Activated CD4-positive, CD25-positive, alpha-beta regulatory T cell treated with anti-CD3 and anti-CD28 coated beads, Interleukin-2, amount 50 U/mL, for 24 hours (primary cell): ENCODE data around the gene CDC20.
A peak's percentile ranks its signal among the peaks of the same experiment; 100 is the strongest.

Experiments
- ATAC-seq, 2 donors: fragments of 150-1000 bp; cut with Tn5 transposase; one replicate each; pipeline ENCODE4 v1.10.0; 2021; ENCODE audit warnings: mild to moderate bottlenecking in 1 of 2, moderate library complexity in 1 of 2

Gene CDC20

DNA sequence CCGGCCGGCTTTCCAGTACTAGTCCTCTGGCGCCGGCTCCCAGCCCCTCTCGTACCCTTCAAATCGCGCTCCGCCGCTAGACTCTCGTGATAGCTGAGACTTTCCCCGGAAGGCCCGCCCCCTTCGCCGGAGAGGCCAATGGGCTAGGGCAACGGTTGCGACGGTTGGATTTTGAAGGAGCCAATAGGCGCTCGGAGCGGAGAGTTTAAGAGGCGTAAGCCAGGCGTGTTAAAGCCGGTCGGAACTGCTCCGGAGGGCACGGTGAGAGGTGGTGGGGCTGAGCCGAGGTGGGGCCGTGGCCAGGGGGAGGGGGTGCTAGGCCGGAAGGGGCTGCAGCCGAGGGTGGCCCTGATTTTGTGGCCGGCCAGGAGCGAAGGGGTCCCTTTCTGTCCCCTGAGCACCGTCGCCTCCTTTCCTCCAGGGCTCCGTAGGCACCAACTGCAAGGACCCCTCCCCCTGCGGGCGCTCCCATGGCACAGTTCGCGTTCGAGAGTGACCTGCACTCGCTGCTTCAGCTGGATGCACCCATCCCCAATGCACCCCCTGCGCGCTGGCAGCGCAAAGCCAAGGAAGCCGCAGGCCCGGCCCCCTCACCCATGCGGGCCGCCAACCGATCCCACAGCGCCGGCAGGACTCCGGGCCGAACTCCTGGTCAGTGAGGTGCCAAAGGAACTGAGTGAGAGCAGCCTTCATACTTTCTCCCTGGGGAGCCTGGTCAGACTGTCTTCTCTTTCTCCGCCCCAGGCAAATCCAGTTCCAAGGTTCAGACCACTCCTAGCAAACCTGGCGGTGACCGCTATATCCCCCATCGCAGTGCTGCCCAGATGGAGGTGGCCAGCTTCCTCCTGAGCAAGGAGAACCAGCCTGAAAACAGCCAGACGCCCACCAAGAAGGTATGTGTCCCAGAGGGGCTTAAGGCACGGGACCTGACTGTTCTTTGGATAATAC, at the start of gene CDC20:
CDC20 (plus strand) TSS at position 236 of the 948 bp plus-strand sequence; CDS start at position 471, 235 bp downstream.
- peak; percentile 98 to 99 for ATAC-seq

- ATAC-seq, result no peak
Measured at GRCh38 chr1:43309405-43310025, 49.3 kb upstream of the CDC20 start.

GRCh38 chr1:43311521-43311920, 47.3 kb upstream of the CDC20 start:
- no peak for ATAC-seq

DNA sequence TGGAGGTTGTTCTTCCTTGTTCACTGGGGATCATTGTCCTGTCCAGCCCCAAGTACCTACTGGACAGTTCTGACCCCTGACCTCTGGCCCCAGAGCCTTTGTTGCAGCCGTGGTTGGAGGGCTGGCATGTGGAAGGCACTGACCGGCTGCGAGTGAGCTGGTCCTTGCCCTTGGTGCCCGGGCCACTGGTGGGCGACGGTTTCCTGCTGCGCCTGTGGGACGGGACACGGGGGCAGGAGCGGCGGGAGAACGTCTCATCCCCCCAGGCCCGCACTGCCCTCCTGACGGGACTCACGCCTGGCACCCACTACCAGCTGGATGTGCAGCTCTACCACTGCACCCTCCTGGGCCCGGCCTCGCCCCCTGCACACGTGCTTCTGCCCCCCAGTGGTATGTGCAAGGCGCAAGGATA, 46.6 kb upstream of the CDC20 start:
- ATAC-seq, result no peak

DNA sequence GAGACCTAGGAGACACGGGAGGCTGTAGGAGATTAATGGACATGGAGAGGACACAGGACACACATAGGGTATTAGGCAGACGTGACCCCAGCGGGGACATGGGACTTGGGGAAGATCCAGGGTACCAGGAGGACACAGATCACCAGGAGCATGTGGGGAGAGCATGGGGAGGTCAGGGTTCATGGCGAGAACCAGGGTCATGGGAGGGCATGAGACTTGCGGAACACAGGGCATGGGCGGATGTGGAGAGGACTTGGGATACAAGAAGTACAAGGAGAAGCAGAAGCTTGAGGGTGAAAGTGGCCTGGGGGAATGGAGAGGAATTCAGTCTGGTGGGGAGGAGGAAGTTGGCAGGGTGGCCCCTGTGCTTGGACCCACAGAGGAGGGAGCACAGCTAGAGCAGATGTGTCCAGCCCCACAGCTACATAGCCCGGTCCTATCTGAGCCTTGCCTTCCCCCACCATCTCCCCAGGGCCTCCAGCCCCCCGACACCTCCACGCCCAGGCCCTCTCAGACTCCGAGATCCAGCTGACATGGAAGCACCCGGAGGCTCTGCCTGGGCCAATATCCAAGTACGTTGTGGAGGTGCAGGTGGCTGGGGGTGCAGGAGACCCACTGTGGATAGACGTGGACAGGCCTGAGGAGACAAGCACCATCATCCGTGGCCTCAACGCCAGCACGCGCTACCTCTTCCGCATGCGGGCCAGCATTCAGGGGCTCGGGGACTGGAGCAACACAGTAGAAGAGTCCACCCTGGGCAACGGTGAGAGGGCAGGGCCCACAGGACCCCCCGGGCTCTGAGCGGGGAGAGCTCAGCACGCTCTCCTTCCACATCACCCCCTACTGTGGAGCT, 45.9 kb upstream of the CDC20 start:
- no peak for ATAC-seq

DNA sequence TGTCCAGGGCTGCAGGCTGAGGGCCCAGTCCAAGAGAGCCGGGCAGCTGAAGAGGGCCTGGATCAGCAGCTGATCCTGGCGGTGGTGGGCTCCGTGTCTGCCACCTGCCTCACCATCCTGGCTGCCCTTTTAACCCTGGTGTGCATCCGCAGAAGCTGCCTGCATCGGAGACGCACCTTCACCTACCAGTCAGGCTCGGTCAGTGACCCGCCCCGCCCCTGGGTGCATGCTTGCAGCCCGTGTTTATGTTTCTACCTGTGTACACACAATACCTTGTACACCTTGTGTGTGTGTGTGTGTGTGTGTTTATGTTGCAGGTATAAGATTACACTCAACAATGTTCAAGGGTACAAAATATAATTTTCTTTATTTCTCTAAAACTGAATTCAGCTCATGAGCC, 45.0 kb upstream of the CDC20 start:
- ATAC-seq, result no peak

DNA sequence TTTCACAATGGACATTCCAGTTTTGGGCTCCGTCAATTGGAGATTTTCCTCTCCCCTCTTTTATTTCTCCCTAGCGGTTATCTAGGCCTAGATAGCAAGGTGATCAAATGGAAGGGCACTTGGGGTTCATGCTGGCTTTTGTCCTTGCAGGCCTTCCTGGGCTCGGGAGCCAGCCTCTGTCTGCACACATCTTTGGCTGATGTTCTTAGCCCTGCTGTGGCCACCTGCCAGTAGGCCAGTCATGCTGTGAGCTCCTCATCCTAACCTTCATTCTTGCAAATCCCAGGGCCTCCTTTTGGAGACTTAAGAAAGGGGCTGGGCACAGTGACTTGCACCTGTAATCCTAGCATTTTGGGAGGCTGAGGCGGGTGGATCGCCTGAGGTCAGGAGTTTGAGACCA, 44.5 kb upstream of the CDC20 start:
- no peak for ATAC-seq

DNA sequence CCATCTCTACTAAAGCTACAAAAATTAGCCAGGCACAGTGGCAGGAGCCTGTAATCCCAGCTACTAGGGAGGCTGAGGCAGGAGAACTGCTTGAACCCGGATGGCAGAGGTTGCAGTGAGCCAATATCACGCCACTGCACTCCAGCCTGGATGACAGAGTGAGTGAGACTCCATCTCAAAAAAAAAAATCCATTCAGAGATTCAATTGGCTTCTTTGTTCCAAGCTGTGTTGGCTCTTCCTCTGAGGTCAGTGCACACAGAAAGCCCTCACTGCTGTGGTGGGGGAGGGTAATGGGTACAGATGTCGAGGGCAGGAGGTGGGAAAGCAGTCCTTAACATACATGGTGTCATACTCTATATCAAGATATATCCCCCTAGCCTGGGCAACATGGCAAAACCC, 43.3 kb upstream of the CDC20 start:
- ATAC-seq, result no peak

- ATAC-seq, result no peak
Measured at GRCh38 chr1:43315963-43316737, 42.6 kb upstream of the CDC20 start.

DNA sequence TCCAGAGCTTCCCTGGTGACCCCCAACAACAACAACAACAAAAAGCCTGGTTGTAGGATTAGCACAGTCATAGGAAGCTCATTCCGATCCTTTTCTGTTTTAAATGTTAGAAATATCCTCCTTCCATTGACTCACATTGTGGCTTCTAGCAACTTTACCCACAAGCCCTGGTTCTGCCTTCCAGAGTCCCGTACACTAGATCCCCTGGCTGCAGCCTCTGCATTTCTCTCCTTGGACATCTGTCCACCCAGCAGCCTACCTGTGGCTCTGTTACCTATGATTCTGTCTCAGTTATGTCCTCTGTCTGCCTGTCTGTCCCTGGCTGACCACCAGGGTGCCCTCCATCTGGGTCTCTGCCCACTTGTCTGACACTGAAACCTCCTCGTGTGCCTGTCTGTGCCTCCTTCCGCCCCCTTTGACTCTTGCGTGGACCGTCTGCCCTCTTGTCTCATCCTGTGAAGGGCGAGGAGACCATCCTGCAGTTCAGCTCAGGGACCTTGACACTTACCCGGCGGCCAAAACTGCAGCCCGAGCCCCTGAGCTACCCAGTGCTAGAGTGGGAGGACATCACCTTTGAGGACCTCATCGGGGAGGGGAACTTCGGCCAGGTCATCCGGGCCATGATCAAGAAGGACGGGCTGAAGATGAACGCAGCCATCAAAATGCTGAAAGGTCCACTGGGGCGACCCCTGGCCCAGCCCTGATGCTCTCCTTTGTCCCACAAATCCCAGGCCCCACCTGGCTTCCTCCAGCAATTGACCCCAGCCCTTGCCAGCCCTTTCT, 41.9 kb upstream of the CDC20 start:
- ATAC-seq, result no peak

DNA sequence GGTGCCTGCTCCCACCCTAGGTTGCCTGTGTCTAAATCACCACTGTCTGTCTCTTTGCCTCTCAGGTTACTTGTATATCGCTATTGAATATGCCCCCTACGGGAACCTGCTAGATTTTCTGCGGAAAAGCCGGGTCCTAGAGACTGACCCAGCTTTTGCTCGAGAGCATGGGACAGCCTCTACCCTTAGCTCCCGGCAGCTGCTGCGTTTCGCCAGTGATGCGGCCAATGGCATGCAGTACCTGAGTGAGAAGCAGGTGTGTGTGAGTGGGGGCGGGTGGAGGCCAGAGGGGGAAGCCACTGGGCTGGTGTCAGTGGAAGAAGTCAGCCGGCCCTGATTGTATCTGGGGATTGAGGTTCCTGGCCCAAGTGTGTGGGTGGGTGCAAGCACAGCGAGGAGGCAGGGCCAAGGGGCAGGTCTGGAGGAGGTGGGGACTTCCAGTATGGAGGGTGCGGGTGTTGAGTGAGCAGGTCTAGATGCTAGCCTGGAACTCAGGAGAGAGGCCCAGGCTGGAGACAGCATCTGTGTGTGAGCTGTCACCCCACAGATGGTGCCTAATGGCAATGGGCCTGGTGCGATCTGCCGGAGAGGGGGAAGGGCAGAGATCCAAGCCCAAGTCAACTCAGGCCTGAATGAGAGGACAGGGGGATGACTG, 40.8 kb upstream of the CDC20 start:
- ATAC-seq, result no peak

- no peak for ATAC-seq
Measured at GRCh38 chr1:43318831-43319230, 40.0 kb upstream of the CDC20 start.

- ATAC-seq, result no peak
Measured at GRCh38 chr1:43319288-43319687, 39.5 kb upstream of the CDC20 start.

DNA sequence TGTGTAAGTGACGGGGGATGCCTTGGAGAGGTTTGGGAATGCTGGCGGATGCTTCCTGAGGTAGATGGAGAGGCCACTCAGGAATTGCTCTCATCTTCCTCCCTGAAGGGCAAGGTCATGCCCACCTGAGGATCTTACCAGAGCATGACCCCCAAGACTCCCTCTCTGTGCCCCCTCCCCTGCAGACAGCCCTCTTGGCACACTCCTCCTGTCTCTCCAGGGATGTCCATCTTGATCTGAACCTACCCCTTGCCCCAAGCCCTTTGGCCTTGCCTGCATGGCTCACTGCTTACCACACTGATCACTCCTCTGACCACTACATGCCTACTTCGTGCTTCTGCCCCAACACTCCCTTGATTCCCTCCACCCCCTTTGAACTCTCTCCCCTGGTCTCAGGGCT, 39.0 kb upstream of the CDC20 start:
- no peak for ATAC-seq

DNA sequence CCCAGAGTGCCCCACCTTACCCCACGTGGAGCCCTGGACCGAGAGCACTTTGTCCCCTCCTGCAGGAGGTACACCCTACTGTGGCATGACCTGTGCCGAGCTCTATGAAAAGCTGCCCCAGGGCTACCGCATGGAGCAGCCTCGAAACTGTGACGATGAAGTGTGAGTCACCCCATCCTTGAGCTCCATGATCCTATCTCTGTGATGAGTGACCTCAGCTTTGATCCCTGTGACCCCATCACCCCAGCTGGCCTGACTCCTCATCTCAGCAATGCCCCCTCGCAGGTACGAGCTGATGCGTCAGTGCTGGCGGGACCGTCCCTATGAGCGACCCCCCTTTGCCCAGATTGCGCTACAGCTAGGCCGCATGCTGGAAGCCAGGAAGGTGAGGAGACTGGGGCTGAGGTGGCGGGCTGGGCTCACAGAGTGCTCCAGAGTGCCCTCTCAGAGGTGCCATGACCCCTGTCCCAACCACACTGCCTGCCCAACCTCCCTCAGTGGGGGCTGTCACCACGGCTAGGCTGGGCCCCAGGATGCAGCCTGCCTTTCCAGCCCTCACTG, 37.4 kb upstream of the CDC20 start:
- ATAC-seq, result no peak

- ATAC-seq, result no peak
Measured at GRCh38 chr1:43322506-43322905, 36.3 kb upstream of the CDC20 start.

- no peak for ATAC-seq
Measured at GRCh38 chr1:43324810-43325209, 34.0 kb upstream of the CDC20 start.

GRCh38 chr1:43325381-43325780, 33.4 kb upstream of the CDC20 start:
- ATAC-seq, result no peak

- ATAC-seq, result no peak
Measured at GRCh38 chr1:43327549-43328292, 31.1 kb upstream of the CDC20 start.
